SJCRH30 (cell line): ENCODE results near the gene ZNF500. TPM values are rescaled to one million over a fixed set of nuclear protein-coding genes. Genes with fewer than 3 reads are reported as not detected.

Experiments used
- DNase-seq, 2 experiments: peaks; one replicate each; pipeline ENCODE4 v3.0.0-alpha.2; 2015 to 2020
- H3K27ac ChIP-seq: fragments of 250-450 bp; sonication (Bioruptor Pico); 2 replicates; pipeline ENCODE4 v1.5.1; 2020; ENCODE audit warnings: mild to moderate bottlenecking, moderate library complexity
- H3K27me3 ChIP-seq: fragments of 250-450 bp; sonication (Bioruptor Pico); 2 replicates; pipeline ENCODE4 v1.5.1; 2020; ENCODE audit warnings: mild to moderate bottlenecking, moderate library complexity
- H3K36me3 ChIP-seq: fragments of 250-450 bp; sonication (Bioruptor Pico); 2 replicates; pipeline ENCODE4 v1.5.1; 2020; ENCODE audit warnings: mild to moderate bottlenecking, moderate library complexity
- H3K4me1 ChIP-seq: fragments of 250-450 bp; sonication (Bioruptor Pico); 2 replicates; pipeline ENCODE4 v1.5.1; 2020; ENCODE audit warnings: mild to moderate bottlenecking, moderate library complexity
- H3K4me3 ChIP-seq: fragments of 250-450 bp; sonication (Bioruptor Pico); 2 replicates; pipeline ENCODE4 v1.5.1; 2020; ENCODE audit warnings: mild to moderate bottlenecking, moderate library complexity
- H3K9me3 ChIP-seq: fragments of 250-450 bp; sonication (Bioruptor Pico); replicated peaks from 2 replicates; pipeline ENCODE4 v1.5.1; 2020; ENCODE audit warnings: mild to moderate bottlenecking, moderate library complexity
- total RNA-seq: library from RNA; depleted of rRNA; stranded (reverse); fragments of >200 nt; shearing (Covaris generic); gene quantifications from 2 replicates; pipeline ENCODE4 v1.2.3, GENCODE V29; 2014; rRNA removed

ZNF500 gene
- total RNA-seq, 1 experiment from 2014 or later = 7.6 TPM

GRCh38 chr16:4701791-4702465, 65.0 kb downstream of the ZNF500 start:
- DNase-seq = no peak
- H3K27ac ChIP-seq = no peak overlapping the region
- H3K4me1 ChIP-seq = no peaks in the 10 kb centered on the region
- H3K27me3 ChIP-seq = no peaks in the 10 kb centered on the region
- H3K9me3 ChIP-seq = no peaks in the 10 kb centered on the region
- H3K4me3 ChIP-seq = no peak overlapping the region
- H3K36me3 ChIP-seq = no peaks in the 10 kb centered on the region

GRCh38 chr16:4700997-4701743, 65.8 kb downstream of the ZNF500 start:
- Histone ChIP-seq H3K9me3 (no peaks in the 10 kb centered on the region), H3K4me1 (no peaks in the 10 kb centered on the region), H3K27ac (no peak overlapping the region), H3K27me3 (no peaks in the 10 kb centered on the region), H3K4me3 (no peak overlapping the region), H3K36me3 (no peaks in the 10 kb centered on the region; the same call in 1 of the 2 replicates)
- DNase-seq = no peak

- Histone ChIP-seq H3K27me3 (no peaks in the 10 kb centered on the region), H3K27ac (no peak overlapping the region), H3K4me3 (no peak overlapping the region), H3K4me1 (no peaks in the 10 kb centered on the region), H3K9me3 (no peaks in the 10 kb centered on the region), H3K36me3 (peaks cover 2% of the 10 kb centered on the region)
- no peak for DNase-seq
Measured at GRCh38 chr16:4700380-4700996, 66.5 kb downstream of the ZNF500 start.

GRCh38 chr16:4699046-4699556, 67.9 kb downstream of the ZNF500 start:
- Histone ChIP-seq H3K27me3 (no peaks in the 10 kb centered on the region), H3K4me1 (no peaks in the 10 kb centered on the region), H3K36me3 (peaks cover 5% of the 10 kb centered on the region), H3K27ac (no peak overlapping the region), H3K9me3 (no peaks in the 10 kb centered on the region), H3K4me3 (no peak overlapping the region)
- no peak for DNase-seq

GRCh38 chr16:4698321-4699045, 68.5 kb downstream of the ZNF500 start:
- peaks cover 5% of the 10 kb centered on the region for H3K36me3 ChIP-seq
- DNase-seq = no peak
- no peak overlapping the region for H3K27ac ChIP-seq

More at GRCh38 chr16:4698321-4699045, 68.5 kb downstream of the ZNF500 start:
- H3K27me3 ChIP-seq = no peaks in the 10 kb centered on the region
- no peaks in the 10 kb centered on the region for H3K4me1 ChIP-seq
- H3K4me3 ChIP-seq = no peak overlapping the region
- H3K9me3 ChIP-seq = no peaks in the 10 kb centered on the region

Other genes starting within 250 kb of the ZNF500 start
- 28.6 and 31.0 TPM in 2 replicates for gene CDIP1, start 228.4 kb downstream of the ZNF500 start, total RNA-seq
- gene C16orf96, start 210.8 kb downstream of the ZNF500 start, total RNA-seq = not detected in 2 replicates
- gene UBALD1, start 152.3 kb downstream of the ZNF500 start, total RNA-seq = 5.5 and 8.7 TPM in 2 replicates
- gene MGRN1, start 142.3 kb downstream of the ZNF500 start, total RNA-seq = 11.6 and 13.8 TPM in 2 replicates
- gene NUDT16L1, start 73.6 kb downstream of the ZNF500 start, total RNA-seq = 22.3 and 23.6 TPM in 2 replicates
- 10.0 and 10.9 TPM in 2 replicates for gene ANKS3, start 32.9 kb downstream of the ZNF500 start, total RNA-seq
- 0.06 and 0.25 TPM in 2 replicates for gene DNAAF8, start 32.6 kb downstream of the ZNF500 start, total RNA-seq
- gene SEPTIN12, start 21.2 kb upstream of the ZNF500 start, total RNA-seq = not detected in 2 replicates
- gene SMIM22, start 28.2 kb upstream of the ZNF500 start, total RNA-seq = not detected in 2 replicates
- 15.1 and 20.5 TPM in 2 replicates for gene ROGDI, start 35.5 kb upstream of the ZNF500 start, total RNA-seq
- gene GLYR1, start 80.1 kb upstream of the ZNF500 start, total RNA-seq = 40.3 and 45.3 TPM in 2 replicates
- 27.6 and 28.1 TPM in 2 replicates for gene UBN1, start 80.3 kb upstream of the ZNF500 start, total RNA-seq
- gene PPL, start 170.0 kb upstream of the ZNF500 start, total RNA-seq = 0.18 and 0.22 TPM in 2 replicates
- gene SEC14L5, start 191.2 kb upstream of the ZNF500 start, total RNA-seq = not detected in 2 replicates